Loucy (cell line): Measurements from ENCODE around the gene BRICD5.

Source experiments
- CTCF ChIP-seq: fragments of 200-600 bp; sonication (generic); conservative IDR thresholded peaks from 2 replicates; pipeline ENCODE4 v1.5.1; 2014; ENCODE audit warnings: mild to moderate bottlenecking, antibody characterized with exemption, low read length
- EZH2phosphoT487 ChIP-seq: fragments of 200-600 bp; IDR thresholded peaks from 2 replicates; pipeline ENCODE4 v1.6.1; 2018; ENCODE audit warnings: antibody characterized with exemption, mild to moderate bottlenecking, moderate library complexity, borderline replicate concordance

DNA sequence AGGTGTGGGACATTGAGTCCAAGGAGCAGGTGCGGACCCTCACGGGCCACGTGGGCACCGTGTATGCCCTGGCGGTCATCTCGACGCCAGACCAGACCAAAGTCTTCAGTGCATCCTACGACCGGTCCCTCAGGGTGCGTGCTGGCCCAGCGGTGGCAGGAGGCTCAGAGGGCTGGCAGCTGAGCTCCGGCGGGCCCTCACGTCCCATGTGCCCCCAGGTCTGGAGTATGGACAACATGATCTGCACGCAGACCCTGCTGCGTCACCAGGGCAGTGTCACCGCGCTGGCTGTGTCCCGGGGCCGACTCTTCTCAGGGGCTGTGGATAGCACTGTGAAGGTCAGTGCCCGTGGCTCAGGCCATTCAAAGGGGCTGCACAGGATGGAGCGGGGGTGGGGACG, 34.6 kb downstream of the BRICD5 start:
- TF ChIP-seq CTCF: no peak
- no peak for TF ChIP-seq EZH2phosphoT487
